B cell (primary cell): ENCODE results near the gene FBXL4.

Experiments
- CTCF ChIP-seq: fragments of 200-600 bp; IDR thresholded peaks from one replicate; pipeline ENCODE4 v1.8.0; 2022; ENCODE audit warnings: antibody characterized with exemption, mild to moderate bottlenecking
- EZH2 ChIP-seq: IDR thresholded peaks from 2 replicates; pipeline ENCODE4 v1.6.1; 2012; ENCODE audit warnings: borderline replicate concordance, low read depth, mild to moderate bottlenecking, moderate library complexity, low read length; ENCODE audit not compliant: insufficient read depth, poor library complexity, severe bottlenecking

GRCh38 chr6:98845211-98846020, 102.3 kb downstream of the FBXL4 start:
- TF ChIP-seq CTCF (peak; percentile 89), EZH2 (peak; percentile 87)
